ENCODE data around the gene CHST10.

CHST10 gene

DNA sequence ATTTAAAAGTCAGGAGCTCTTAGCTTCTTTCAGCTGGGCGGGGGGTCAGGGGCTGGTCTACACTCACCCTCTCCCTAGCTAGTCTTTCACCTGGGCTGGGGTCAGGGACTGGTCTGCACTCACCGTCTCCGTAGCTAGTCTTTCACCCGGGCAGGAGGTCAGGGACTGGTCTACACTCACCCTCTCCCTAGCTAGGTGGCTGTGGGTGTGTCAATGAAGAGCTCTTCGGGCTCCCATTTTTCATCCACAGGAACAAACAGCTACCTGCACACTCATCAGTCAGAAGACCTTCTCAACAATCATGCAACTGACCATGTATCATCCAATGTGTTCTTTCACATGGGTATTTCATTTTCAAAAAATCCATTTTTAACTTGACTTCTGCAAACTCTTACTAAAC, 8.0 kb downstream of the CHST10 start:
- peaks cover 4 to 8% of the 10 kb centered on the region in 2 donors for H3K4me1 Mint-ChIP-seq (ENCODE audit: low read depth in 2 of 2)
- H3K27me3 Mint-ChIP-seq: no peaks in the 10 kb centered on the region
- DNase-seq (no peak), ATAC-seq (replicated peaks) (no peak)
- no peak overlapping the region for H3K4me3 Mint-ChIP-seq
- H3K9me3 Mint-ChIP-seq: no peaks in the 10 kb centered on the region
- peak overlapping the region in 1 of 2 donors; percentile 7 for H3K27ac Mint-ChIP-seq
- H3K36me3 Mint-ChIP-seq (ENCODE audit: insufficient read depth): no peaks in the 10 kb centered on the region

DNA sequence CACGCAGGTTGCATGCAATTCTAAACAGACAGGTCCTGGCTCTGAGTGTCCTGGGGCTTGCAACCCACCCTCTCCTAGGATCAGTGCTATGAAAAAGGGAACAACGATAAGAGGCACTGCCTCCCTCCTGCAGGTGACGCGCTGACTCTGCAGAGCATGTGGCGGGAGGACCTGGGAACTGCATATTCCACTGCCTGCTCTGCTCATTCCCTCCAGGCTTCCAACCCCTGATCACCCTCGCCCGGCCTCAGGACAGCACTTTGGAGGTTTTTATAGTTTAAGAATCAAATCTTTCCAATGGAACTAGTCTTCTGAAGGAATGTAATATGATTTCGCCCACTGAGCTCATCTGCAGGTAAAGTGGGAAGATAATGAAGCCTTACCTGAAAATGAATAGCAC, 8.5 kb downstream of the CHST10 start:
- H3K27me3 Mint-ChIP-seq: no peaks in the 10 kb centered on the region
- no peaks in the 10 kb centered on the region for H3K36me3 Mint-ChIP-seq (ENCODE audit: insufficient read depth)
- no peaks in the 10 kb centered on the region for H3K9me3 Mint-ChIP-seq
- peaks cover 4 to 8% of the 10 kb centered on the region in 2 donors for H3K4me1 Mint-ChIP-seq (ENCODE audit: low read depth in 2 of 2)
- no peak overlapping the region for H3K27ac Mint-ChIP-seq
- no peak overlapping the region for H3K4me3 Mint-ChIP-seq
- ATAC-seq (replicated peaks): no peak
- DNase-seq: no peak

- Mint-ChIP-seq H3K4me3 (no peak overlapping the region), H3K9me3 (no peaks in the 10 kb centered on the region), H3K4me1 (ENCODE audit: low read depth in 2 of 2) (peaks cover 4 to 8% of the 10 kb centered on the region in 2 donors), H3K27me3 (no peaks in the 10 kb centered on the region), H3K27ac (peak overlapping the region in 1 of 2 donors; percentile 7), H3K36me3 (ENCODE audit: insufficient read depth) (peaks cover 6% of the 10 kb centered on the region)
- ATAC-seq (replicated peaks) (no peak), DNase-seq (no peak)
These were observed 9.4 kb downstream of the CHST10 start for GRCh38 chr2:100408104-100408503.

- no peak for ATAC-seq (replicated peaks)
- Mint-ChIP-seq H3K36me3 (ENCODE audit: insufficient read depth) (peaks cover 6% of the 10 kb centered on the region), H3K27ac (no peak overlapping the region), H3K9me3 (no peaks in the 10 kb centered on the region), H3K4me3 (no peak overlapping the region), H3K27me3 (no peaks in the 10 kb centered on the region), H3K4me1 (ENCODE audit: low read depth in 2 of 2) (peaks cover 4 to 8% of the 10 kb centered on the region in 2 donors)
- DNase-seq: no peak
These were observed 9.9 kb downstream of the CHST10 start for GRCh38 chr2:100407563-100407962.

DNA sequence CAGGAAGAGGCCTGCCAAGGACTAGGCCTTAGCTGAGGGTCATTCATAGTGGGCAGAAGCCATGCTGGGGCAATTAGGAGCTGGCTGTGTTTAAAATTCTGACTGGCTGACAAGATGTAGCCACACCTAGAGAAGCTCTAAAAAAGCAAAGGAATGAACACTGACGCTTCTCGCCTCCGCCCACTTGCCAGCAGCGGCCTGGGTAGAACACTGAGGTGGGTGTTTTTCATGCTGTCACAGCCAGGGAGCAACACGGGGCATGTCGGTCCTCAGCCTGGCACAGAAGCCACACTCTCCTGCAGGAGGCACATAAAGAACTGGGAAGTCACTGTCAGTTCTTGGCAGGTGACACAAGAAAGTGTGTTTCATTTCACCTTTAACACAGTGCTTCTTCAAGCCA, 10.4 kb downstream of the CHST10 start:
- H3K4me3 Mint-ChIP-seq: no peak overlapping the region
- no peak overlapping the region for H3K27ac Mint-ChIP-seq
- H3K4me1 Mint-ChIP-seq (ENCODE audit: low read depth in 2 of 2): peaks cover 4 to 8% of the 10 kb centered on the region in 2 donors
- no peaks in the 10 kb centered on the region for H3K9me3 Mint-ChIP-seq
- DNase-seq: no peak
- no peaks in the 10 kb centered on the region for H3K27me3 Mint-ChIP-seq
- H3K36me3 Mint-ChIP-seq (ENCODE audit: insufficient read depth): peaks cover 6% of the 10 kb centered on the region
- no peak for ATAC-seq (replicated peaks)

GRCh38 chr2:100406120-100406508, 11.4 kb downstream of the CHST10 start:
- ATAC-seq (replicated peaks): no peak
- no peak overlapping the region for H3K27ac Mint-ChIP-seq
- no peak for DNase-seq
- H3K36me3 Mint-ChIP-seq (ENCODE audit: insufficient read depth): peaks cover 10% of the 10 kb centered on the region
- H3K4me3 Mint-ChIP-seq: no peak overlapping the region
- peaks cover 4 to 8% of the 10 kb centered on the region in 2 donors for H3K4me1 Mint-ChIP-seq (ENCODE audit: low read depth in 2 of 2)
- H3K9me3 Mint-ChIP-seq: no peaks in the 10 kb centered on the region
- H3K27me3 Mint-ChIP-seq: no peaks in the 10 kb centered on the region

DNA sequence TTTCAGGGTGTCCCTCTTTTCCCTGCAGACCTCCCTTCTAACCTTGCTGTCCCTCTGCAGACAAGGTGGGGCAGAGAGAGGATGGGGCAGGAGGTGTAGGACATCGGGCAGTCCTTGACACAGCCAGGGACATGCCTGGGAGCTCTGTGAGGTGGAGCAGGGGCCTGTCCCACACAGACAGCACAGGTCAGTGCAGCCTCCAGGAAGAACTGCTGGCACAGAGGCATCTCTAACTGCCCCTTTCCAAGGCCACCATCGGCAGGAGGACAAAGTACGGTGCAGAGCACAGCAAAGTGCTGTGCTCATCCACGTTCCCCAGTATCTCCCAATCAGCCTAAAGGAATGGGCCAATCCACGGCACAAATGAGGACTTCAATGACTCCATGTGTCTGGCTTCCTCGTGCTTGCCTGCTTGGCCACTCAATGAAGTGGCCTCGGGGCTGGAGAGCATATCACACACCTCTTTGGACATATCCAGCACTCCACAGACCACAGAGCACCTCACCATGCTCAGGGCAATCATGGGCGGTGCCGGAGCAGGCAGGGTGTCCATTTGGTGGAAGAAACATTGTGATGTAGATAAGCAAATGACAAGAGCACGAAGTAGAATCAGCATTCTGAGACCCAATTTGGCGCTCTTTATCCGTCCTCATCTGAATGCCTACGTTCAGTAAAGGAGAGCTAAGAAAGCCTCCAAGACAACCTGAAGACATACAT, 11.9 kb downstream of the CHST10 start:
- no peaks in the 10 kb centered on the region for H3K27me3 Mint-ChIP-seq
- no peak overlapping the region for H3K27ac Mint-ChIP-seq
- peaks cover 4 to 8% of the 10 kb centered on the region in 2 donors for H3K4me1 Mint-ChIP-seq (ENCODE audit: low read depth in 2 of 2)

DNA sequence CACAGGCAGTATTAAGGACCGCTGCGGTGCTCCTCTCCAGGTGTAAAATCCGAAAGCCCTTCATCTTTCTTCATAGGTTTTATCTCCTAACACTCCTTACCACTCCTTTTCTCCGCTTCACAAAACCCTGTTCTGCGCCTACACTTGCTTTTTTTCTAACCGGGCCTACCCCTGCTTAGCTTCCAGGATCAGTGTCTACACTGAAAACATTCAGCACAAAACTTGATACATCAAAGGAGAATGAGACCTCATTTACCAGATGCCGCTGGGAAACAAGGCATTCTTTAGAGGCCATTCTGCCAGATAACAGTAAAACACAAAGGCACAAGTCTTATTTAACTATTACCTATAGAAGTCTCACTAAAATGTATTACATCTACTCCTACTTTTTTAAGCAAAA, 13.1 kb downstream of the CHST10 start:
- ATAC-seq (replicated peaks) (no peak), DNase-seq (no peak)
- H3K27me3 Mint-ChIP-seq: no peaks in the 10 kb centered on the region
- no peak overlapping the region for H3K27ac Mint-ChIP-seq
- H3K36me3 Mint-ChIP-seq (ENCODE audit: insufficient read depth): peaks cover 10% of the 10 kb centered on the region
- H3K4me3 Mint-ChIP-seq: no peak overlapping the region
- no peaks in the 10 kb centered on the region for H3K4me1 Mint-ChIP-seq (ENCODE audit: low read depth in 2 of 2)
- no peaks in the 10 kb centered on the region for H3K9me3 Mint-ChIP-seq

More for the DNA sequence above, 11.9 kb downstream of the CHST10 start:
- Mint-ChIP-seq H3K9me3 (no peaks in the 10 kb centered on the region), H3K36me3 (ENCODE audit: insufficient read depth) (peaks cover 10% of the 10 kb centered on the region), H3K4me3 (no peak overlapping the region)
- DNase-seq (no peak), ATAC-seq (replicated peaks) (no peak)

DNA sequence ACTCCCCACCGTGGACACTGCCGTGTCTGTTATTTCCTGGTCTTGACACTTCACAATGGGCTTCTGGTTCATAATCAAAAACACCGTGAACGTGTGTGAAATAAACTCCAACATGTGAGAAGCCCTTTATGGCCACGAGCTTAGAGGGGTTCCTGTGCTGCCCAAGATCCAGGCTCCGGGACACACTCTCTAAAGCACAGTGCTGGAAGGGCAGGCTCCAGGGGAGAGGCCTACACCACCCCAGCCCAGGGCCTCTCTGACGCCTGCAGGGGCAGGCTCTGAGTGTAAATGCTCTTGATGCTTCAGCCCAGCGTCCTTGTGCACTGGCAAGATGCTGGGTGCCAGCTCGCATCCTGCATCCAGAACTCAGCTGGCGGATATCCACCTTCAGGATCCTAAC, 13.7 kb downstream of the CHST10 start:
- Mint-ChIP-seq H3K4me3 (no peak overlapping the region), H3K27me3 (no peaks in the 10 kb centered on the region), H3K36me3 (ENCODE audit: insufficient read depth) (peaks cover 14% of the 10 kb centered on the region), H3K9me3 (no peaks in the 10 kb centered on the region), H3K27ac (no peak overlapping the region), H3K4me1 (ENCODE audit: low read depth in 2 of 2) (no peaks in the 10 kb centered on the region)
- no peak for ATAC-seq (replicated peaks)
- no peak for DNase-seq

DNA sequence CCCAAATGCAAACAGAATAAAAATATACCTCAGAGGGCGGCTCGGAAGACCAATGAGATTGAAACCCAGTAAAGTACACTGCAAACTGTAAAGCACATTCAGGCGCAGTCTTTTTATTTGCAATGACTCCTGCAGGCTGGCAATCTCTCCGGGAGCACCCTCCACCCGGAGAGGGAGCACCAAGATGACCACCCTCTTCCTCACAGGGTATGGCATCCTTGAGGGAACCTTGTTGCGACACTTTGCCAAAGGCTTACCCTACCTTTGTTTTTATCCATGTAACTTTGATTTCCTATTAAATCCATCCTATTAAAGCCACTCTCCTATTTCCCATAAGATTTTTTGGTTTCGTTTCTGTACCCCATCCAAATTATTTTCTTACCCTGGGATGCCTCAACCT, 16.2 kb downstream of the CHST10 start:
- peaks cover 14% of the 10 kb centered on the region for H3K36me3 Mint-ChIP-seq (ENCODE audit: insufficient read depth)
- H3K9me3 Mint-ChIP-seq: no peaks in the 10 kb centered on the region
- no peak for DNase-seq
- H3K4me1 Mint-ChIP-seq (ENCODE audit: low read depth in 2 of 2): no peaks in the 10 kb centered on the region
- no peak overlapping the region for H3K4me3 Mint-ChIP-seq
- no peak overlapping the region for H3K27ac Mint-ChIP-seq
- H3K27me3 Mint-ChIP-seq: no peaks in the 10 kb centered on the region
- no peak for ATAC-seq (replicated peaks)

DNA sequence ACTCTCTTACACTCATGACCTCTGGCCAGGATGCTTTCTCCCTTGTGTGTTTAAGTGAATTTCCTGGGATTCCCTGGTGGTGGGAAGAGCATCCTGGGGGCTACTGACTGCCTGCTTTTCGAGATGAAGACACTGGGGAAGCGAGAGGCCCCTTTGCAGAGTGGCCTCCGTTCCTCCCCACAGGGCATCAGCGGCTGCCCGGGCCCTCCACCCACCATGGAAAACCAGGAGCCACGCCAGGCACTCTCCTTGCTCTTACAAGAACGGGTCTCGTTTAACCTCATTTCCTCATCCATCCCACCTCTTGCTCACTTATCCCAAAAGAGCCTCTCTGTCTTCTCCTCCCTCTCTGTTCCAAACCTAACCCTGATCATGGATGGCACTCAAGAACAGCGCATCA, 17.8 kb downstream of the CHST10 start:
- ATAC-seq (replicated peaks): no peak
- DNase-seq: no peak
- Mint-ChIP-seq H3K27me3 (no peaks in the 10 kb centered on the region), H3K4me3 (no peak overlapping the region), H3K4me1 (ENCODE audit: low read depth in 2 of 2) (no peaks in the 10 kb centered on the region), H3K9me3 (no peaks in the 10 kb centered on the region), H3K27ac (no peak overlapping the region), H3K36me3 (ENCODE audit: insufficient read depth) (peaks cover 14% of the 10 kb centered on the region)

GRCh38 chr2:100397976-100398375, 19.5 kb downstream of the CHST10 start:
- peak overlapping the region in 1 of 2 donors; percentile 42 for H3K27ac Mint-ChIP-seq

DNA sequence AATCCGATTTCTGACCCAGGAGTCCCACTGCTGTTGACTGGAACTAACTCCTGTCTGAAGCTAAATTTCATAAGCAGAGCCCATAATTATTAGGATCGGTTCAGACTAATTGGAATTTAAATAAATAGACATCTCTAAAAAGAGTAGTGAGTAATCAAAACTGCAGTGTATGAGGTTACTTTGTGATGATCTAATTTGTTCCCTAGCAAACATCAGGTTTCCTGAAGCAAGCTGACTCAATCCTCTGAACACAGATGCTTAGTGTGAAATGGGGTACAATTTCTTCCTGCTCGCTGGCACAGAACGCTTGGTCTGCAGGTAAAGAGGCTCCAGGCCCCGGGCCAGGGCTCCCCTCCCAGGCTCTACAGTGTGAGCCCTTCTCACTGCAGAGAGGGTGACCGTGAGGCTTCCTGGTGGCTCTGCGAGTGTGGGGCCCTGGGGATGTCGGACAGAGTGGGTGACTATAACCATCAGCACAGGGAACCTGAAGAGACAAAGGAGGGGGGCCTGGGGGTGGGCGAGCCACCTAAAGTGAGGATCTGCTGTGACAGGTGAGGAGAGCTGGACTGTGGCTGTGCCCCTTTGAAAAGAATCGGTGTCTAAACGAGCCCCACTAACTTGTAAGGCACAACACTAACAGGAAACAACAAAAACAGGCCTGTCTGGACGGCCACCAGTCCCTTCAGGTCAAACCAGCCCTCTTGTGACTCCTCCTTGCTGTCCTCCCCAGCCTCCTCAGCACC, 20.2 kb downstream of the CHST10 start:
- Mint-ChIP-seq H3K27me3 (no peaks in the 10 kb centered on the region), H3K9me3 (no peaks in the 10 kb centered on the region), H3K27ac (peak overlapping the region in 1 of 2 donors; percentile 42), H3K4me1 (ENCODE audit: low read depth in 2 of 2) (no peaks in the 10 kb centered on the region), H3K36me3 (ENCODE audit: insufficient read depth) (peaks cover 13% of the 10 kb centered on the region), H3K4me3 (no peak overlapping the region)
- ATAC-seq (replicated peaks): no peak
- DNase-seq: no peak

More at GRCh38 chr2:100397976-100398375, 19.5 kb downstream of the CHST10 start:
- no peak for DNase-seq
- no peaks in the 10 kb centered on the region for H3K9me3 Mint-ChIP-seq
- no peaks in the 10 kb centered on the region for H3K4me1 Mint-ChIP-seq (ENCODE audit: low read depth in 2 of 2)
- no peaks in the 10 kb centered on the region for H3K27me3 Mint-ChIP-seq
- no peak overlapping the region for H3K4me3 Mint-ChIP-seq
- peaks cover 13% of the 10 kb centered on the region for H3K36me3 Mint-ChIP-seq (ENCODE audit: insufficient read depth)
- ATAC-seq (replicated peaks): no peak

- H3K9me3 Mint-ChIP-seq: no peaks in the 10 kb centered on the region
- no peaks in the 10 kb centered on the region for H3K4me1 Mint-ChIP-seq (ENCODE audit: low read depth in 2 of 2)
- ATAC-seq (replicated peaks) (no peak), DNase-seq (no peak)
- no peaks in the 10 kb centered on the region for H3K27me3 Mint-ChIP-seq
- no peak overlapping the region for H3K4me3 Mint-ChIP-seq
- peaks cover 11% of the 10 kb centered on the region for H3K36me3 Mint-ChIP-seq (ENCODE audit: insufficient read depth)
- H3K27ac Mint-ChIP-seq: no peak overlapping the region
These were observed 21.0 kb downstream of the CHST10 start for GRCh38 chr2:100396483-100396882.
